ENCODE measurements around the gene NTM.

NTM gene

GRCh38 chr11:132249256-132249655, 878.8 kb downstream of the NTM start:
- Histone ChIP-seq H3K4me1 (ENCODE audit: control insufficient read depth, low read length) (no peaks in the 10 kb centered on the region), H3K4me3 (ENCODE audit: low read length) (no peak overlapping the region), H3F3A (ENCODE audit: control insufficient read depth, insufficient read depth) (no peaks in the 10 kb centered on the region), H3K36me3 (ENCODE audit: control insufficient read depth, low read length) (no peaks in the 10 kb centered on the region), H3K27me3 (ENCODE audit: control insufficient read depth, low read length) (no peaks in the 10 kb centered on the region), H3K79me2 (ENCODE audit: control insufficient read depth, low read length) (no peaks in the 10 kb centered on the region), H3K27ac (ENCODE audit: low read depth, low read length) (no peak overlapping the region), H3K9me3 (ENCODE audit: control insufficient read depth, insufficient read depth, low read length) (no peaks in the 10 kb centered on the region), H3K4me2 (ENCODE audit: low read length) (no peak overlapping the region), H4K20me1 (ENCODE audit: control insufficient read depth, insufficient read depth, low read depth, low read length) (no peaks in the 10 kb centered on the region), H3K9me2 (replicated peaks; ENCODE audit: control insufficient read depth, low read length) (no peaks in the 10 kb centered on the region)
- no peak for TF ChIP-seq EZH2phosphoT487 (IDR thresholded peaks at IDR 0.05; ENCODE audit: borderline replicate concordance, low read length)
- TF ChIP-seq, protein P1, sequence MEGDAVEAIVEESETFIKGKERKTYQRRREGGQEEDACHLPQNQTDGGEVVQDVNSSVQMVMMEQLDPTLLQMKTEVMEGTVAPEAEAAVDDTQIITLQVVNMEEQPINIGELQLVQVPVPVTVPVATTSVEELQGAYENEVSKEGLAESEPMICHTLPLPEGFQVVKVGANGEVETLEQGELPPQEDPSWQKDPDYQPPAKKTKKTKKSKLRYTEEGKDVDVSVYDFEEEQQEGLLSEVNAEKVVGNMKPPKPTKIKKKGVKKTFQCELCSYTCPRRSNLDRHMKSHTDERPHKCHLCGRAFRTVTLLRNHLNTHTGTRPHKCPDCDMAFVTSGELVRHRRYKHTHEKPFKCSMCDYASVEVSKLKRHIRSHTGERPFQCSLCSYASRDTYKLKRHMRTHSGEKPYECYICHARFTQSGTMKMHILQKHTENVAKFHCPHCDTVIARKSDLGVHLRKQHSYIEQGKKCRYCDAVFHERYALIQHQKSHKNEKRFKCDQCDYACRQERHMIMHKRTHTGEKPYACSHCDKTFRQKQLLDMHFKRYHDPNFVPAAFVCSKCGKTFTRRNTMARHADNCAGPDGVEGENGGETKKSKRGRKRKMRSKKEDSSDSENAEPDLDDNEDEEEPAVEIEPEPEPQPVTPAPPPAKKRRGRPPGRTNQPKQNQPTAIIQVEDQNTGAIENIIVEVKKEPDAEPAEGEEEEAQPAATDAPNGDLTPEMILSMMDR (IDR thresholded peaks at IDR 0.05; ENCODE audit: low read depth, low read length, poor library complexity, severe bottlenecking): no peak

- Histone ChIP-seq H3F3A (ENCODE audit: control insufficient read depth, insufficient read depth) (no peaks in the 10 kb centered on the region), H3K79me2 (ENCODE audit: control insufficient read depth, low read length) (no peaks in the 10 kb centered on the region), H4K20me1 (ENCODE audit: control insufficient read depth, insufficient read depth, low read depth, low read length) (no peaks in the 10 kb centered on the region), H3K9me3 (ENCODE audit: control insufficient read depth, insufficient read depth, low read length) (0 out of 2 replicates have a peak, but pooled peaks cover 1% of the 10 kb centered on the region), H3K27me3 (ENCODE audit: control insufficient read depth, low read length) (no peaks in the 10 kb centered on the region), H3K4me2 (ENCODE audit: low read length) (no peak overlapping the region), H3K4me1 (ENCODE audit: control insufficient read depth, low read length) (no peaks in the 10 kb centered on the region), H3K27ac (ENCODE audit: low read depth, low read length) (no peak overlapping the region), H3K4me3 (ENCODE audit: low read length) (no peak overlapping the region), H3K9me2 (replicated peaks; ENCODE audit: control insufficient read depth, low read length) (no peaks in the 10 kb centered on the region), H3K36me3 (ENCODE audit: control insufficient read depth, low read length) (no peaks in the 10 kb centered on the region)
- TF ChIP-seq EZH2phosphoT487 (IDR thresholded peaks at IDR 0.05; ENCODE audit: borderline replicate concordance, low read length): no peak
- TF ChIP-seq, protein P1 (IDR thresholded peaks at IDR 0.05; ENCODE audit: low read depth, low read length, poor library complexity, severe bottlenecking): no peak
These were observed 880.6 kb downstream of the NTM start for GRCh38 chr11:132251061-132251460.

DNA sequence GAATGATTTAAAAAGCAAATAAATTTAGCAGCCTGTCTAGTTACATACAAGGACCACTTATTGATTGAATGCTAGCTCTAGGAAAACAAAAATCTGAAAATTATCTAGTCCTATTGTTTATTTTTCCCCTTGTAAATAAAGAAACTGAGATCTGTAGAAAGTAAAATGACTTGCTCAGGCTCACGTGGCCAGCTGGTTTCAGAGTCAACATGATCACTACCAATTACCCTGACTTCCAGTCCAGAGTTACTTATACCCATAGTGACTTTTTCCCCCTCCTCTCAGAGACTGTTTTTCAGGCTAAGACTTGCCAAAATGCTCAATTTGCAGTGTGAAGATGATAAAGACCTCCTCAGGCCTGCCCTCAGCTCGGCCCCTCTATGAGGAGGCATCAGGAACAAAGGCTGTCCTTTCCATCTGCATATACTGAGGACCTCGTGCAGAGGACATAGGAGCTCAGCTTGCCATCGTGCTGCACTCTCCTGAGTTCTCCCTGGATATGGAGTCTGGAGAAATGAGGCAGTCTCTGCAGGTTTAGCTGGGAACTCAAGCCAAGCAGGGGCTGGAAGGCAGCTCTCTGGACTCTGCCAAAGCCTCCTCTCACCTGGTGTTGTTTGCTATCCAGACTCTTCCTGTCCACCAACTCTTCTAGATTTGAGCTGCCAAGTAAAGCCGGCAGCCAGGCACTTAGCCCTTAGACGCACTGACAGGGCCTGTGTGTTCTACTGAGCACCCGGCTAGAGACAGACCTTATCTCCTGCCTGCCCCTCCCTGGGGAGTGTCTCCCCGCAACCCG, 883.3 kb downstream of the NTM start:
- H3K27me3 ChIP-seq (ENCODE audit: control insufficient read depth, low read length): no peaks in the 10 kb centered on the region
- no peaks in the 10 kb centered on the region for H4K20me1 ChIP-seq (ENCODE audit: control insufficient read depth, insufficient read depth, low read depth, low read length)
- H3K36me3 ChIP-seq (ENCODE audit: control insufficient read depth, low read length): no peaks in the 10 kb centered on the region
- TF ChIP-seq, protein P1 (IDR thresholded peaks at IDR 0.05; ENCODE audit: low read depth, low read length, poor library complexity, severe bottlenecking): no peak
- TF ChIP-seq EZH2phosphoT487 (IDR thresholded peaks at IDR 0.05; ENCODE audit: borderline replicate concordance, low read length): no peak
- H3K4me2 ChIP-seq (ENCODE audit: low read length): no peak overlapping the region
- H3K27ac ChIP-seq (ENCODE audit: low read depth, low read length): no peak overlapping the region
- no peak overlapping the region for H3K4me3 ChIP-seq (ENCODE audit: low read length)
- no peaks in the 10 kb centered on the region for H3K79me2 ChIP-seq (ENCODE audit: control insufficient read depth, low read length)
- H3K4me1 ChIP-seq (ENCODE audit: control insufficient read depth, low read length): no peaks in the 10 kb centered on the region
- no peaks in the 10 kb centered on the region for H3F3A ChIP-seq (ENCODE audit: control insufficient read depth, insufficient read depth)
- H3K9me2 ChIP-seq (replicated peaks; ENCODE audit: control insufficient read depth, low read length): no peaks in the 10 kb centered on the region
- H3K9me3 ChIP-seq (ENCODE audit: control insufficient read depth, insufficient read depth, low read length): 0 out of 2 replicates have a peak, but pooled peaks cover 5% of the 10 kb centered on the region
